Fibroblast of skin of back (primary cell): ENCODE data around the gene DHRS1.
"Not testable (repeated sequence)": the region's sequence is repeated elsewhere in the genome, so short reads cannot be mapped to it uniquely, and the experiment has no call there.

ENCODE experiments used
- DNase-seq: peaks from one replicate; pipeline ENCODE4 v3.0.0-alpha.2; 2013

Gene DHRS1

GRCh38 chr14:24261969-24262327, 37.6 kb downstream of the DHRS1 start:
- DNase-seq: no peak

GRCh38 chr14:24261256-24261968, 38.2 kb downstream of the DHRS1 start:
- no peak for DNase-seq

GRCh38 chr14:24260780-24261157, 38.8 kb downstream of the DHRS1 start:
- no peak for DNase-seq

GRCh38 chr14:24260026-24260779, 39.4 kb downstream of the DHRS1 start:
- no peak for DNase-seq

- DNase-seq: peak; percentile 75
These were observed 40.1 kb downstream of the DHRS1 start for GRCh38 chr14:24259282-24260025.

GRCh38 chr14:24258548-24259265, 40.9 kb downstream of the DHRS1 start:
- no peak for DNase-seq

- DNase-seq: no peak
These were observed 41.5 kb downstream of the DHRS1 start for GRCh38 chr14:24258119-24258518.

- DNase-seq: no peak
These were observed 42.6 kb downstream of the DHRS1 start for GRCh38 chr14:24256960-24257359.

GRCh38 chr14:24255931-24256711, 43.5 kb downstream of the DHRS1 start:
- DNase-seq: no peak

- DNase-seq: no peak
These were observed 44.1 kb downstream of the DHRS1 start for GRCh38 chr14:24255438-24255837.

- no peak for DNase-seq
These were observed 44.8 kb downstream of the DHRS1 start for GRCh38 chr14:24254630-24255392.

- no peak for DNase-seq
These were observed 45.6 kb downstream of the DHRS1 start for GRCh38 chr14:24253936-24254335.

GRCh38 chr14:24252289-24253124, 47.1 kb downstream of the DHRS1 start:
- peak; percentile 25 for DNase-seq

GRCh38 chr14:24251880-24252288, 47.7 kb downstream of the DHRS1 start:
- peak; percentile 63 for DNase-seq

GRCh38 chr14:24250354-24250753, 49.2 kb downstream of the DHRS1 start:
- DNase-seq: no peak

GRCh38 chr14:24249230-24250021, 50.2 kb downstream of the DHRS1 start:
- no peak for DNase-seq

- DNase-seq: no peak
These were observed 52.2 kb downstream of the DHRS1 start for GRCh38 chr14:24247422-24247821.

- DNase-seq: no peak
These were observed 52.8 kb downstream of the DHRS1 start for GRCh38 chr14:24246765-24247212.

GRCh38 chr14:24245350-24245749, 54.2 kb downstream of the DHRS1 start:
- DNase-seq: not testable (repeated sequence)
